ENCODE measurements around the gene ACSF2.

- TF ChIP-seq CTCF (conservative IDR thresholded peaks at IDR 0.05) = no peak
- TF ChIP-seq ZFX (IDR thresholded peaks at IDR 0.05) = no peak
Measured at GRCh38 chr17:50522766-50523165, 96.7 kb downstream of the ACSF2 start.
